ENCODE results near the gene COL6A6.

Gene COL6A6

GRCh38 chr3:130514681-130515080 lies 2.3 kb upstream of the COL6A6 start:
- Histone ChIP-seq H3K4me2 (ENCODE audit: low read depth, low read length, poor library complexity, severe bottlenecking) (no peak overlapping the region), H3K9me2 (replicated peaks; ENCODE audit: insufficient read depth, low read length) (no peaks in the 10 kb centered on the region), H3K36me3 (ENCODE audit: low read length) (no peaks in the 10 kb centered on the region), H3K4me3 (ENCODE audit: insufficient read depth, low read length, poor library complexity, severe bottlenecking) (no peak overlapping the region), H3F3A (ENCODE audit: insufficient read depth) (no peaks in the 10 kb centered on the region), H4K20me1 (ENCODE audit: low read depth, low read length) (no peaks in the 10 kb centered on the region), H3K9ac (ENCODE audit: low read length) (no peak overlapping the region), H2AFZ (ENCODE audit: low read depth, low read length, severe bottlenecking) (no peak overlapping the region), H3K27ac (ENCODE audit: low read depth, low read length) (no peak overlapping the region), H3K27me3 (ENCODE audit: low read length) (no peaks in the 10 kb centered on the region), H3K9me3 (ENCODE audit: insufficient read depth, low read length) (no peaks in the 10 kb centered on the region), H3K79me2 (ENCODE audit: insufficient read depth, low read length) (no peaks in the 10 kb centered on the region)
- TF ChIP-seq EZH2phosphoT487 (conservative IDR thresholded peaks at IDR 0.05; ENCODE audit: low read length): no peak

GRCh38 chr3:130515755-130516154 lies 1.2 kb upstream of the COL6A6 start:
- Histone ChIP-seq H3K79me2 (ENCODE audit: insufficient read depth, low read length) (no peaks in the 10 kb centered on the region), H2AFZ (ENCODE audit: low read depth, low read length, severe bottlenecking) (no peak overlapping the region), H4K20me1 (ENCODE audit: low read depth, low read length) (no peaks in the 10 kb centered on the region), H3K27me3 (ENCODE audit: low read length) (no peaks in the 10 kb centered on the region), H3K9me3 (ENCODE audit: insufficient read depth, low read length) (no peaks in the 10 kb centered on the region), H3K9ac (ENCODE audit: low read length) (no peak overlapping the region), H3K36me3 (ENCODE audit: low read length) (no peaks in the 10 kb centered on the region), H3F3A (ENCODE audit: insufficient read depth) (no peaks in the 10 kb centered on the region), H3K4me2 (ENCODE audit: low read depth, low read length, poor library complexity, severe bottlenecking) (no peak overlapping the region), H3K9me2 (replicated peaks; ENCODE audit: insufficient read depth, low read length) (no peaks in the 10 kb centered on the region), H3K27ac (ENCODE audit: low read depth, low read length) (no peak overlapping the region), H3K4me3 (ENCODE audit: insufficient read depth, low read length, poor library complexity, severe bottlenecking) (no peak overlapping the region)
- TF ChIP-seq CTCF (IDR thresholded peaks at IDR 0.05; ENCODE audit: insufficient read depth, low read length, poor library complexity, severe bottlenecking) (no peak), EZH2phosphoT487 (conservative IDR thresholded peaks at IDR 0.05; ENCODE audit: low read length) (no peak)

- Histone ChIP-seq H3K9ac (ENCODE audit: low read length) (no peak overlapping the region), H3K4me2 (ENCODE audit: low read depth, low read length, poor library complexity, severe bottlenecking) (no peak overlapping the region)
These were observed 625 bp downstream of the COL6A6 start for GRCh38 chr3:130517602-130518001.

GRCh38 chr3:130519754-130520153 lies 2.8 kb downstream of the COL6A6 start:
- H3F3A ChIP-seq (ENCODE audit: insufficient read depth): no peaks in the 10 kb centered on the region
- H3K9ac ChIP-seq (ENCODE audit: low read length): no peak overlapping the region
- no peak overlapping the region for H3K4me3 ChIP-seq (ENCODE audit: insufficient read depth, low read length, poor library complexity, severe bottlenecking)
- TF ChIP-seq EZH2phosphoT487 (conservative IDR thresholded peaks at IDR 0.05; ENCODE audit: low read length) (no peak), CTCF (IDR thresholded peaks at IDR 0.05; ENCODE audit: insufficient read depth, low read length, poor library complexity, severe bottlenecking) (no peak)
- no peaks in the 10 kb centered on the region for H3K79me2 ChIP-seq (ENCODE audit: insufficient read depth, low read length)
- H3K9me3 ChIP-seq (ENCODE audit: insufficient read depth, low read length): no peaks in the 10 kb centered on the region
- H2AFZ ChIP-seq (ENCODE audit: low read depth, low read length, severe bottlenecking): no peak overlapping the region
- H3K9me2 ChIP-seq (replicated peaks; ENCODE audit: insufficient read depth, low read length): no peaks in the 10 kb centered on the region
- H4K20me1 ChIP-seq (ENCODE audit: low read depth, low read length): no peaks in the 10 kb centered on the region
- no peaks in the 10 kb centered on the region for H3K36me3 ChIP-seq (ENCODE audit: low read length)
- H3K27me3 ChIP-seq (ENCODE audit: low read length): no peaks in the 10 kb centered on the region
- no peak overlapping the region for H3K27ac ChIP-seq (ENCODE audit: low read depth, low read length)
- H3K4me2 ChIP-seq (ENCODE audit: low read depth, low read length, poor library complexity, severe bottlenecking): no peak overlapping the region

More at GRCh38 chr3:130517602-130518001, 625 bp downstream of the COL6A6 start:
- no peaks in the 10 kb centered on the region for H3K36me3 ChIP-seq (ENCODE audit: low read length)
- H3K79me2 ChIP-seq (ENCODE audit: insufficient read depth, low read length): no peaks in the 10 kb centered on the region
- no peaks in the 10 kb centered on the region for H3F3A ChIP-seq (ENCODE audit: insufficient read depth)
- no peak overlapping the region for H3K4me3 ChIP-seq (ENCODE audit: insufficient read depth, low read length, poor library complexity, severe bottlenecking)
- no peak for TF ChIP-seq EZH2phosphoT487 (conservative IDR thresholded peaks at IDR 0.05; ENCODE audit: low read length)
- no peak for TF ChIP-seq CTCF (IDR thresholded peaks at IDR 0.05; ENCODE audit: insufficient read depth, low read length, poor library complexity, severe bottlenecking)
- no peak overlapping the region for H2AFZ ChIP-seq (ENCODE audit: low read depth, low read length, severe bottlenecking)
- H3K9me3 ChIP-seq (ENCODE audit: insufficient read depth, low read length): no peaks in the 10 kb centered on the region
- H3K27ac ChIP-seq (ENCODE audit: low read depth, low read length): no peak overlapping the region
- no peaks in the 10 kb centered on the region for H3K27me3 ChIP-seq (ENCODE audit: low read length)
- no peaks in the 10 kb centered on the region for H4K20me1 ChIP-seq (ENCODE audit: low read depth, low read length)
- H3K9me2 ChIP-seq (replicated peaks; ENCODE audit: insufficient read depth, low read length): no peaks in the 10 kb centered on the region

Measured in SU-DHL-6 (cell line).